ENCODE results near the gene GSG1. TPM values are rescaled to one million over a fixed set of nuclear protein-coding genes. Genes with fewer than 3 reads are reported as not detected.

The GSG1 gene
- total RNA-seq, 1 experiment from 2014 or later: not detected

- Histone ChIP-seq H4K20me1 (ENCODE audit: insufficient read depth) (no peaks in the 10 kb centered on the region), H3K9ac (ENCODE audit: low read length) (no peak overlapping the region), H3K79me2 (ENCODE audit: insufficient read depth, low read length) (no peaks in the 10 kb centered on the region), H3K9me2 (ENCODE audit: insufficient read depth) (no peaks in the 10 kb centered on the region), H3K36me3 (ENCODE audit: control insufficient read depth in 1 of 2, insufficient read depth in 2 of 2, low read length in 2 of 2) (no peaks in the 10 kb centered on the region), H3K4me1 (ENCODE audit: control insufficient read depth in 1 of 2, insufficient read depth in 2 of 2, low read length in 2 of 2) (peaks cover 0 to 5% of the 10 kb centered on the region in 2 experiments; a peak in 1 of 4 replicates), H2AFZ (ENCODE audit: low read depth, low read length, poor library complexity, severe bottlenecking) (no peak overlapping the region), H3K4me3 (replicated peaks in 1 of 2; ENCODE audit: low read depth in 1 of 2, low read length in 2 of 2) (no peak overlapping the region), H3K4me2 (ENCODE audit: low read length) (no peak overlapping the region), H3K27ac (ENCODE audit: low read depth, low read length) (no peak overlapping the region), H3K27me3 (ENCODE audit: insufficient read depth, low read length) (no peaks in the 10 kb centered on the region), H3K9me3 (ENCODE audit: control insufficient read depth in 1 of 2, insufficient read depth in 1 of 2, low read depth in 1 of 2, low read length in 2 of 2) (no peaks in the 10 kb centered on the region)
- no TSS peak for BruUV-seq (replicated peaks)
- DNase-seq (ENCODE audit: low read depth, low spot score) (no peak), ATAC-seq (no peak)
- CTCF ChIA-PET: no interaction called here
- RAD21 ChIA-PET (ENCODE audit: low non-redundant PET in 1 of 2, low total read pairs in 2 of 2, uncharacterized antibody in 2 of 2, unreplicated experiment in 2 of 2): no interaction called here
- POLR2A ChIA-PET: no interaction called here
- TF ChIP-seq SP1 (IDR thresholded peaks at IDR 0.05; ENCODE audit: low read depth) (no peak), CBX3 (IDR thresholded peaks at IDR 0.05; ENCODE audit: low read depth) (no peak), EZH2 (IDR thresholded peaks at IDR 0.05) (no peak), REST (IDR thresholded peaks at IDR 0.05; ENCODE audit: low read depth) (no peak), ZBTB33 (IDR thresholded peaks at IDR 0.05; ENCODE audit: extremely low read depth, insufficient replicate concordance, low read length) (no peak), ZFX (IDR thresholded peaks at IDR 0.05) (no peak), CEBPB (IDR thresholded peaks at IDR 0.05; ENCODE audit: low read depth) (no peak), JUND (IDR thresholded peaks at IDR 0.05) (no peak), POLR2AphosphoS5 (IDR thresholded peaks at IDR 0.05; ENCODE audit: low read depth, low read length) (no peak), CTCF (IDR thresholded peaks at IDR 0.05 in 2 of 3, conservative IDR thresholded peaks at IDR 0.05 in 1 of 3; ENCODE audit: borderline replicate concordance in 1 of 3, insufficient read depth in 1 of 3, low read depth in 2 of 3, low read length in 2 of 3) (no peak), RAD21 (IDR thresholded peaks at IDR 0.05; ENCODE audit: low read depth) (no peak)
- intact Hi-C loops (cut with micrococcal nuclease): no loop called here
Measured at GRCh38 chr12:13142747-13143146, 39.3 kb upstream of the GSG1 start.
